ENCODE results near the gene FAM47B. TPM values are rescaled to one million over a fixed set of nuclear protein-coding genes. Genes with fewer than 3 reads are reported as not detected.

Gene FAM47B
- total RNA-seq: not detected

- Mint-ChIP-seq H3K4me3 (no peak within 1 kb of the TSS), H3K4me1 (no peaks in the 10 kb centered on the region), H3K27ac (no peak within 1 kb of the TSS), H3K36me3 (no peaks in the 10 kb centered on the region), H3K27me3 (no peaks in the 10 kb centered on the region), H3K9me3 (ENCODE audit: low read depth) (peaks cover 5% of the 10 kb centered on the region)
- CTCF ChIA-PET: no interaction called here
- no peak for ATAC-seq
- DNase-seq: no peak
Observed at GRCh38 chrX:34942496-34942895, at the start of gene FAM47B. FAM47B (plus strand) TSS chrX:34942796; CDS start chrX:34942832, 36 bp downstream.

DNA sequence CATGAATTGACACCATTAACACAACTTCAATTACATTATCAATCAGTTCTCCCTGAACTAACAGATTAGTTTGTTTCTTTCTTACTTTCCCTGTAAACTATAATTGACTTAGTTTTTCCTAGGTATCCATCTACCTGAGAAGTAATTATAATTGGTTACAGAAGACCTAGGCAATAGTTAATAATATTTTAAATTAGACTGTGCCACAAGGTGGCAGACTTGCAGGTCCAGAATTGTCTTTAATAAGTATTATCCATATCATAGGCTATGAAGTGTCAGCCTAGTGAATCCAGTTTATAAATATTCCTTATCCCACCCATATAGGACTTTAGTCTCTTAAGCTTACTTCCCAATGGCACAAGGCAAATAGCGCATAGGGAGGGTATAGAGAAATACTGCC, 48.9 kb upstream of the FAM47B start:
- H3K36me3 Mint-ChIP-seq: no peaks in the 10 kb centered on the region
- DNase-seq (no peak), ATAC-seq (no peak)
- no peaks in the 10 kb centered on the region for H3K27me3 Mint-ChIP-seq
- no peak overlapping the region for H3K4me3 Mint-ChIP-seq
- peaks cover under 1% of the 10 kb centered on the region for H3K9me3 Mint-ChIP-seq (ENCODE audit: low read depth)
- H3K4me1 Mint-ChIP-seq: no peaks in the 10 kb centered on the region
- no peak overlapping the region for H3K27ac Mint-ChIP-seq
- CTCF ChIA-PET: no interaction called here

DNA sequence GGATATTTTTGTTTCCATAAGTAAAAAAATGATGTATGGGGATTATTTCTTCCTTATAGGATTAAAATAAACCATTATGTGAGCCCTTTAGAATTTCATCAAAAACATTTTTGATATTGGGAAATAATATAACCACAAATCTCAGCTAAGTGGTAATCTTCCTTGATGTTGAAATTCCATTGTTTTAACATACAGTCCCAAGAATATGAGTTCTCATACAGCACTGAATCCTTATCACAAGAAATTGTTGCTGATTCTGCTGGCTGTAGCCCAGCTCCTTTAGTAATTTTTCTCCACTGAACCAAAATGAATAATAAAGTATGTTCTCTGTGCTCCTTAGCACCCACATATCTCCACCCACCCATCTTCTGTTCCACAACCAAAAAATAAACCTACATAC, 41.9 kb upstream of the FAM47B start:
- CTCF ChIA-PET: no interaction called here
- H3K4me1 Mint-ChIP-seq: no peaks in the 10 kb centered on the region
- no peak overlapping the region for H3K27ac Mint-ChIP-seq
- ATAC-seq: no peak
- DNase-seq: no peak
- H3K4me3 Mint-ChIP-seq: no peak overlapping the region
- H3K36me3 Mint-ChIP-seq: no peaks in the 10 kb centered on the region
- H3K9me3 Mint-ChIP-seq (ENCODE audit: low read depth): peaks cover 2% of the 10 kb centered on the region
- H3K27me3 Mint-ChIP-seq: no peaks in the 10 kb centered on the region

DNA sequence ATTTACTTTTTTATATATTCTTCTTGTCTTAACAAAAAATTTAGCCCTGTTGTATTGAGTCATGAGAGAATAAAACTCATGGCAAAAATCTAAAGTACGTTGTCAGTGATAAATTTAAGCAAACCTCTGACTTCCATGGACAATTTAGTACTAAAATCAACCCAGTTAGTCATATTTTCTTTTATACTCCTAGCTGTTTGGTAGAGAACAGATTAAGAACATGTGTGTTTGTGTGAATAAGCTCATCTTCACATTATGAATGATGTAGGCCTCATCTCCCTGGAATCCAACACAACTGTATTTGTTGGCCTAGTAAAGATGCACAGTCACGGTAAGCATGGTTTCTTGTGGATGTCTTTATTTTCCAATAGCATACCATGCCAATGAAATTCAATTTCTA, 40.8 kb upstream of the FAM47B start:
- H3K27ac Mint-ChIP-seq: no peak overlapping the region
- no peaks in the 10 kb centered on the region for H3K27me3 Mint-ChIP-seq
- ATAC-seq (no peak), DNase-seq (no peak)
- CTCF ChIA-PET: no interaction called here
- H3K9me3 Mint-ChIP-seq (ENCODE audit: low read depth): peaks cover 2% of the 10 kb centered on the region
- H3K4me3 Mint-ChIP-seq: no peak overlapping the region
- H3K4me1 Mint-ChIP-seq: no peaks in the 10 kb centered on the region
- no peaks in the 10 kb centered on the region for H3K36me3 Mint-ChIP-seq

DNA sequence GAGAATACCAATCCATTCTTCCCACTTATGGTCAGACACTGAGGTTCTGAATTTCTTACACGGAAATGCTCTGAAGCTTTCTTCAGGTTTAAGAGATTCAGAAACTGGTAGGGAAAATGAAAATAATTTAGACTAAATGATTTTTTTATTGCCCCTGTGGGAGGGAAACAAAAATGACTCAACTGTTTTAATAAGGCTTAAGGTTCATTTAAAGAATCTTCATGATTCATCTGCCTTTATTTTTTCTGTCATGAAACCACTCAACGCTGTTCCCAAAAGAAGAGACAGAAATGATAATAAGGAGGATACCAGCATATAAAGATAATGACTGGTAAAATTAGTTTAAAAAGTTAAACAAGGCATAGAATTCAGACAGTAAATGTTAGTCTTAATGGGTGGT, 39.3 kb upstream of the FAM47B start:
- H3K9me3 Mint-ChIP-seq (ENCODE audit: low read depth): peaks cover 4% of the 10 kb centered on the region
- H3K36me3 Mint-ChIP-seq: no peaks in the 10 kb centered on the region

DNA sequence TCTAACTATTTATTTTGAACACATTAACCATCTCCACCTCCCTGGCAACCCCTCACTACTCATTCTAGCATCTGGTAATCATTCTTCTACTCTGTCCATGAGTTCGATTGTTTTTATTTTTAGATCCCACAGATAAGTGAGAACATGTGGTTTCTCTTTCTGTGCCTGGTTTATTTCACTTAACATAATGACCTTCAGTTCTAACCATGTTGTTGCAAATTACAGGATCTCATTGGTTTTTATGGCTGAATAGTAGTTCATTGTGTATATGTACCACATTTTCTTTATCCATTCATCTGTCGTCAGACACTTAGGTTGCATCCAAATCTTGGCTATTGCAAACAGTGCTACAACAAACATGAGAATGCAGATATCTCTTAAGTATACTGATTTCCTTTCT, 33.4 kb upstream of the FAM47B start:
- Mint-ChIP-seq H3K36me3 (no peaks in the 10 kb centered on the region), H3K27me3 (no peaks in the 10 kb centered on the region), H3K4me1 (no peaks in the 10 kb centered on the region), H3K4me3 (no peak overlapping the region), H3K9me3 (ENCODE audit: low read depth) (peaks cover 2% of the 10 kb centered on the region), H3K27ac (no peak overlapping the region)
- no peak for DNase-seq
- no peak for ATAC-seq
- CTCF ChIA-PET: no interaction called here

More for the DNA sequence above, 39.3 kb upstream of the FAM47B start:
- Mint-ChIP-seq H3K4me3 (no peak overlapping the region), H3K4me1 (no peaks in the 10 kb centered on the region), H3K27me3 (no peaks in the 10 kb centered on the region), H3K27ac (no peak overlapping the region)
- ATAC-seq (no peak), DNase-seq (no peak)
- CTCF ChIA-PET: no interaction called here

DNA sequence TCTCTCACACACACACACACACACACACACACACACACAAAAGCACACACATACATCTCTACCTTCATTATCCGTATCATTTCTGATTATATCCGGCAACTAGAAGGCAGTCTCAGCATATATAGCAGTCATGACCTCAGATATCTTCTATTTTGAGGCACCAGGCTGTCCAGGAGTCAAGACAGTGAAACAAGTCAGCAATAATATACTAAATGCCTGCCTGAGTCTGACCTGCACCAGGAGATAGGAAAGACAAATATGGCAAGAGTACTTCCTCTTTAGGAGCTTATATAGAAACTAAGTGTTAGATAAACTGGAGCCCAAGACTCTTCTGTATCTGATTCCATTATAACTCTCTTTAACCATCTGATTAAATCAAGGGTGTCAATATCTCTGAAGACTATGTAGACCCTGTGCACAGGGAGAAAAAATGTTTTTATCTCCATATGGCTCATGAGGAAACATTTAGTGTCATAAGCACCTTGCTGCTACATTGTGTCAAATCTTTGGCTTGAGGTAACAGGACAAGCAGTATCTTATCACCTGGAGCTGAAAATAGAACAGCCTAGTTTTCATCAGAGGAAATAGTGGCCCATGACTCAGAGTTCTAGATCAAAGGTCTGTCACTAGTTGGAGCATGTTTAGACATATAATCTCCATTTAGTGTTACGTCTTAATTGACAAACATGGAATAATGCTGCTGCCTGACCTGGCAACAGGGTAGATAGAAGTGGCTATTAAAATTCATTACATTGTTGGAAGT, 27.0 kb upstream of the FAM47B start:
- no peak for ATAC-seq
- Mint-ChIP-seq H3K27me3 (no peaks in the 10 kb centered on the region), H3K4me1 (no peaks in the 10 kb centered on the region), H3K36me3 (no peaks in the 10 kb centered on the region), H3K27ac (no peak overlapping the region), H3K4me3 (no peak overlapping the region), H3K9me3 (ENCODE audit: low read depth) (no peaks in the 10 kb centered on the region)
- CTCF ChIA-PET: no interaction called here
- DNase-seq: no peak

DNA sequence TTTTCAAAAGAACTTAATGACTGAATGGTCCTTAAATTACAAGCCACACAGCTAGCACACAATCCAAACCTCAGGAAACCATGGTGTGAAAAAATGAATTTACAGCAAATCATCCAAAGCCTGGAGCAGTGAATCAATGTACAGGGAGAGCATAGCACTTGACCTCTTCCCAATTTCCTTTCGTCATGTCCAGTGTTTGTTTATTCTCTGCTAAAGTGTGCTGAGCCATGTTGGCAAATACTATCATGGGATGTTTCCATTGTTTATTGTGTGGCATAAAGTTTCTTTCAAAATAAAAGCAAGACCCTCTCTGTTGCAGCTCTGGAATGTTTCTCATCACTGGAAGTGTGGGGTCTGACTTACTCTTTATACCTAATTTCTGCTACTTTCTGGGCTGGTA, 25.4 kb upstream of the FAM47B start:
- no peak overlapping the region for H3K27ac Mint-ChIP-seq
- H3K9me3 Mint-ChIP-seq (ENCODE audit: low read depth): no peaks in the 10 kb centered on the region
- H3K4me3 Mint-ChIP-seq: no peak overlapping the region
- DNase-seq (no peak), ATAC-seq (no peak)
- CTCF ChIA-PET: no interaction called here
- no peaks in the 10 kb centered on the region for H3K27me3 Mint-ChIP-seq
- H3K4me1 Mint-ChIP-seq: no peaks in the 10 kb centered on the region
- no peaks in the 10 kb centered on the region for H3K36me3 Mint-ChIP-seq

DNA sequence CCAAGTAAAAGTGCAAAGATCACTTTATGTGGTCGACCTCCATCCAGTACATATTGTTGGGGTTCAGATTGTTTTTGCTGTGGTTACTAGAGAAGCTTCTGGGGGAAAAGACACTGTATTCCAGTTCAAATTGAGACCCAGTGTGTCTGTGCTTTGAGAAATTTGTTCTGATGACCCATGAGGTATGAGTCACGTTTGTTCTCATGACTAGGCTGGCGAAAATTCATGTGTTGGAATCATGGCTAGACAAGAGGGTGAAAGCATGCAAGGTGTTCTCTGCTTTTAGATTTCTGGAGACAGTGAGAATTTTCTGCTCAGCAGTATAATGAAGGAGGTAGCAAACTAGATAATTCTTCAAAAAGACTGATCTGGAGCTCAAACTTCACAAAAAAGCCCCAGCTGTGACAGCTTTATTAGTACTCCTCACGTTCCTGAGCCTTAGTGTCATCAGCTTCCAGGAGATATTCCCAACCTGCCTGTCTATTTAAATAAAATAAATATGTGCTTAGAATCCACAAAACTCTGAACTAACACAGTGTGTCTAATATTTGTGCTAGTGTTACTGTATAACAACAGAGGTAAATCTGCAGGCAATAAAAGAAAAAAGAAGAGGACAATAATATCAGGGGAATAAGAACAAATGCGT, 24.4 kb upstream of the FAM47B start:
- H3K36me3 Mint-ChIP-seq: no peaks in the 10 kb centered on the region
- H3K4me3 Mint-ChIP-seq: no peak overlapping the region
- no peaks in the 10 kb centered on the region for H3K4me1 Mint-ChIP-seq
- no peaks in the 10 kb centered on the region for H3K9me3 Mint-ChIP-seq (ENCODE audit: low read depth)
- CTCF ChIA-PET: no interaction called here
- H3K27me3 Mint-ChIP-seq: no peaks in the 10 kb centered on the region
- H3K27ac Mint-ChIP-seq: no peak overlapping the region
- ATAC-seq: no peak
- DNase-seq: no peak

DNA sequence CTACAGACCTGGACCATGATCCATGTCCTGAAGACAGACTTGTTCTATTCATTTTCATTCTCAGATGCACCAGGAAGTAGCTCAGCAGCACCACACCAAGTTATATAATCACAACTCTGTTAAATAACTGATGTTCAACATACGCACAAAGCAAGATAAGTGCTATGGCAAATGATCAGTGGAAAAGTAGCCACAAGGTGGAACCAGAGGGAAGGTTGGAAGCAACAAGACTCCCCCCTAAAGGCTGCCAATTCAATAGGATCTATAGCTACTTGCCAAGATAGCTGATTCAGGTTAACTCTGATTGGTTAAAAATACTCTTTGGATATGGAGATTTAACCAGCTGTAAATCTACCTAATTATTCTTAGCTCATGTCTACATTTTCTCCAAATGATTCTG, 23.7 kb upstream of the FAM47B start:
- no peaks in the 10 kb centered on the region for H3K4me1 Mint-ChIP-seq
- no peak overlapping the region for H3K27ac Mint-ChIP-seq
- CTCF ChIA-PET: no interaction called here
- H3K4me3 Mint-ChIP-seq: no peak overlapping the region
- DNase-seq (no peak), ATAC-seq (no peak)
- H3K9me3 Mint-ChIP-seq (ENCODE audit: low read depth): no peaks in the 10 kb centered on the region
- H3K36me3 Mint-ChIP-seq: no peaks in the 10 kb centered on the region
- no peaks in the 10 kb centered on the region for H3K27me3 Mint-ChIP-seq

DNA sequence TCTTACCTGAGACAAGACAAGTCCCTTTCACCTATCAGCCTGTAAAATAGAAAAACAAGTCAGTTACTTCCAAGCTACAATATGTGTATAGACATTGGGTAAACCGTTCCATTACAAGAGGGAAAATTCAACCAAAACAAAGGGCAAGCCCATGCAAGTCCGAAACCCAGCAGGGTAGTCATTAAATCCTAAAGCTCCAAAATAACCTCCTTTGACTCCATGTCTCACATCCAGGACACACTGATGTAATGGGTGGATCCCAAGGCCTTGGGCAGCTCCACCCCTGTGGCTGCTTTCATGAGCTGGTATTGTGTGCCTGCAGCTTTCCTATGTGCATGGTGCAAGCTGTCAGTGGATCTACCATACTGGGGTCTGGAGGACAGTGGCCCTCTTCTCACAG, 14.7 kb upstream of the FAM47B start:
- ATAC-seq: no peak
- no peak overlapping the region for H3K27ac Mint-ChIP-seq
- no peaks in the 10 kb centered on the region for H3K36me3 Mint-ChIP-seq
- H3K4me3 Mint-ChIP-seq: no peak overlapping the region
- CTCF ChIA-PET: no interaction called here
- no peaks in the 10 kb centered on the region for H3K4me1 Mint-ChIP-seq
- H3K9me3 Mint-ChIP-seq (ENCODE audit: low read depth): peaks cover under 1% of the 10 kb centered on the region
- no peaks in the 10 kb centered on the region for H3K27me3 Mint-ChIP-seq
- no peak for DNase-seq

GRCh38 chrX:34943235-34943634, 639 bp downstream of the FAM47B start:
- no peak overlapping the region for H3K4me3 Mint-ChIP-seq
- no peaks in the 10 kb centered on the region for H3K36me3 Mint-ChIP-seq
- CTCF ChIA-PET: no interaction called here
- no peak for ATAC-seq
- DNase-seq: no peak
- no peaks in the 10 kb centered on the region for H3K27me3 Mint-ChIP-seq
- no peaks in the 10 kb centered on the region for H3K4me1 Mint-ChIP-seq
- H3K9me3 Mint-ChIP-seq (ENCODE audit: low read depth): peaks cover 5% of the 10 kb centered on the region
- no peak overlapping the region for H3K27ac Mint-ChIP-seq

- CTCF ChIA-PET: no interaction called here
- no peak for DNase-seq
Observed at GRCh38 chrX:34956916-34957315, 14.3 kb downstream of the FAM47B start.

GRCh38 chrX:34961662-34962061, 19.1 kb downstream of the FAM47B start:
- H3K9me3 Mint-ChIP-seq (ENCODE audit: low read depth): no peaks in the 10 kb centered on the region
- no peaks in the 10 kb centered on the region for H3K27me3 Mint-ChIP-seq
- CTCF ChIA-PET: no interaction called here
- DNase-seq (no peak), ATAC-seq (no peak)
- no peaks in the 10 kb centered on the region for H3K36me3 Mint-ChIP-seq
- H3K27ac Mint-ChIP-seq: no peak overlapping the region
- no peak overlapping the region for H3K4me3 Mint-ChIP-seq
- no peaks in the 10 kb centered on the region for H3K4me1 Mint-ChIP-seq

More at GRCh38 chrX:34956916-34957315, 14.3 kb downstream of the FAM47B start:
- no peak overlapping the region for H3K27ac Mint-ChIP-seq
- H3K9me3 Mint-ChIP-seq (ENCODE audit: low read depth): no peaks in the 10 kb centered on the region
- no peaks in the 10 kb centered on the region for H3K27me3 Mint-ChIP-seq
- no peak overlapping the region for H3K4me3 Mint-ChIP-seq
- no peak for ATAC-seq
- H3K4me1 Mint-ChIP-seq: no peaks in the 10 kb centered on the region
- no peaks in the 10 kb centered on the region for H3K36me3 Mint-ChIP-seq

All from activated CD8-positive, alpha-beta memory T cell treated with anti-CD3 and anti-CD28 coated beads, Interleukin-2, amount 10 ng/mL, durations not matched to agents 7 days and 5 days (primary cell).